Lung (tissue), 12 donors: ENCODE data around the gene RAD17. TPM values are rescaled to one million over a fixed set of nuclear protein-coding genes. Genes with fewer than 3 reads are reported as not detected.
"Not testable (repeated sequence)": the region's sequence is repeated elsewhere in the genome, so short reads cannot be mapped to it uniquely, and the experiment has no call there.

Experiments
- ATAC-seq: fragments of 200-7000 bp; cut with Tn5 transposase; one replicate; pipeline ENCODE4 v1.9.1; 2020; ENCODE audit warnings: moderate number of reproducible peaks; ENCODE audit not compliant: insufficient read depth, low FRiP score
- DNase-seq, 3 donors: peaks; one replicate each; pipeline ENCODE4 v3.0.0-alpha.2; 2013 to 2017
- H3K27ac ChIP-seq, 2 donors: one replicate each; pipeline ENCODE4 v1.5.1; 2013; ENCODE audit warnings: mild to moderate bottlenecking in 2 of 2, moderate library complexity in 2 of 2, control low read depth in 1 of 2, inconsistent platforms in 1 of 2, low read depth in 1 of 2, low read length in 1 of 2
- H3K27me3 ChIP-seq, 3 donors: one replicate each; pipeline ENCODE4 v1.5.1; 2013; ENCODE audit warnings: low read length in 2 of 3; ENCODE audit not compliant: control insufficient read depth in 3 of 3, insufficient read depth in 3 of 3
- H3K36me3 ChIP-seq, 4 donors: one replicate each; pipeline ENCODE4 v1.5.1; 2013; ENCODE audit warnings: low read length in 4 of 4, mild to moderate bottlenecking in 1 of 4, moderate library complexity in 1 of 4; ENCODE audit not compliant: control insufficient read depth in 4 of 4, insufficient read depth in 4 of 4
- H3K4me1 ChIP-seq, 5 donors: one replicate each; pipeline ENCODE4 v1.5.1; 2013; ENCODE audit warnings: low read length in 5 of 5, mild to moderate bottlenecking in 2 of 5, moderate library complexity in 1 of 5; ENCODE audit not compliant: control insufficient read depth in 5 of 5, insufficient read depth in 5 of 5
- H3K4me3 ChIP-seq: one replicate; pipeline ENCODE4 v1.5.1; 2013; ENCODE audit warnings: mild to moderate bottlenecking, control low read depth, moderate library complexity
- H3K9ac ChIP-seq, 2 donors: one replicate each; pipeline ENCODE4 v1.5.1; 2013; ENCODE audit warnings: low read length in 2 of 2, control low read depth in 1 of 2; ENCODE audit not compliant: insufficient read depth in 1 of 2
- H3K9me3 ChIP-seq, 4 donors: one replicate each; pipeline ENCODE4 v1.5.1; 2013; ENCODE audit warnings: low read length in 3 of 4, mild to moderate bottlenecking in 1 of 4, moderate library complexity in 1 of 4; ENCODE audit not compliant: control insufficient read depth in 4 of 4, insufficient read depth in 3 of 4
- CTCF ChIP-seq: IDR thresholded peaks from 2 replicates; pipeline ENCODE4 v1.5.1; 2012; ENCODE audit warnings: mild to moderate bottlenecking; ENCODE audit errors: control extremely low read depth, extremely low read depth
- WGBS, 2 donors: extraction: QIAGEN DNeasy Blood & Tissue Kit; methylation state at CpG; one replicate each; pipeline ENCODE4 v1.1.7; 2013; 5-methylcytosine and 5-hydroxymethylcytosine counted together
- polyA plus RNA-seq, 2 donors: library from polyadenylated mRNA; stranded (reverse); fragments of 200-250 nt; gene quantifications; one replicate each; pipeline ENCODE4 v1.2.1, GENCODE V29; 2013
- total RNA-seq, 2 donors: library from RNA; depleted of rRNA in 1 of 2; stranded (reverse); fragments of >200 nt in 1 of 2; gene quantifications; one replicate each; pipeline ENCODE4 v1.2.1, GENCODE V29; 2014 to 2021
- donor health status: control.
- donor health status: control.
- donor health status: Bipolar disorder and iron deficiency.
- donor health status: healthy.
- donor health status: DM: yes; HTN: yes; CAD: no.

RAD17 gene
- total and polyA plus RNA-seq, 4 donors, result 10.0 to 39.8 (median 14.7) TPM

- Histone ChIP-seq H3K4me3 (peak overlapping the region; percentile 61), H3K36me3 (peaks cover 9 to 20% (median 12%) of the 10 kb centered on the region in 4 donors), H3K9ac (peak overlapping the region; percentile 91 to 96), H3K27me3 (no peaks in the 10 kb centered on the region), H3K9me3 (no peaks in the 10 kb centered on the region), H3K27ac (peak overlapping the region; percentile 98 to 100), H3K4me1 (peaks cover 3 to 19% (median 10%) of the 10 kb centered on the region in 5 donors)
- TF ChIP-seq CTCF, result no peak
- ATAC-seq (peak; percentile 57), DNase-seq (peak; percentile 13 to 61 (median 55))
- 3 to 4% methylated on average over 39 of the region's 39 CpGs for WGBS, 2 donors
Observed at GRCh38 chr5:69368458-69369339, 919 bp upstream of the RAD17 start.

GRCh38 chr5:69370335-69370734 is 717 bp downstream of the RAD17 start:
- WGBS, 2 donors, result 2% methylated on average over 16 of the region's 16 CpGs
- not testable (repeated sequence) for ATAC-seq, H3K36me3 ChIP-seq, H3K27me3 ChIP-seq, DNase-seq, H3K9me3 ChIP-seq
- Histone ChIP-seq H3K4me1 (peaks cover 3 to 19% (median 7%) of the 10 kb centered on the region in 5 donors), H3K4me3 (peak overlapping the region; percentile 61), H3K9ac (peak overlapping the region; percentile 91 to 96), H3K27ac (peak overlapping the region in 1 of 2 donors; percentile 100)

GRCh38 chr5:69372394-69372793 is 2.8 kb downstream of the RAD17 start:
- H3K9me3 ChIP-seq, result no peaks in the 10 kb centered on the region
- H3K27me3 ChIP-seq, result no peaks in the 10 kb centered on the region
- peaks cover 3 to 19% (median 7%) of the 10 kb centered on the region in 5 donors for H3K4me1 ChIP-seq
- H3K4me3 ChIP-seq, result no peak overlapping the region
- no peak for TF ChIP-seq CTCF
- peaks cover 0 to 8% (median 5%) of the 10 kb centered on the region in 4 donors for H3K36me3 ChIP-seq
- ATAC-seq (no peak), DNase-seq (no peak)
- H3K9ac ChIP-seq, result no peak overlapping the region
- no peak overlapping the region for H3K27ac ChIP-seq
- WGBS, 2 donors, result 97 to 98% methylated on average over 5 of the region's 5 CpGs

- H3K36me3 ChIP-seq, result peaks cover 0 to 10% (median 7%) of the 10 kb centered on the region in 4 donors
Observed at GRCh38 chr5:69374911-69375446, 5.4 kb downstream of the RAD17 start.

More at GRCh38 chr5:69374911-69375446, 5.4 kb downstream of the RAD17 start:
- peaks cover 0 to 9% (median 4%) of the 10 kb centered on the region in 5 donors for H3K4me1 ChIP-seq
- ATAC-seq, result no peak
- no peaks in the 10 kb centered on the region for H3K27me3 ChIP-seq
- H3K9ac ChIP-seq, result no peak overlapping the region
- H3K4me3 ChIP-seq, result no peak overlapping the region
- no peaks in the 10 kb centered on the region for H3K9me3 ChIP-seq
- no peak for TF ChIP-seq CTCF
- 96% methylated on average over 4 of the region's 4 CpGs for WGBS, 2 donors
- H3K27ac ChIP-seq, result no peak overlapping the region
- DNase-seq, result no peak
